Muscle of back (tissue), 11 donors: ENCODE results near the gene SNX30. TPM values are rescaled to one million over a fixed set of nuclear protein-coding genes. Genes with fewer than 3 reads are reported as not detected.

Experiments
- DNase-seq, 3 donors: peaks; one replicate each; pipeline versions ENCODE4 v3.0.0 to v3.0.0-alpha.2; 2013
- polyA plus RNA-seq, 10 donors: library from polyadenylated mRNA; unstranded; fragments of 120-200 nt; gene quantifications; one replicate each; pipeline ENCODE4 v1.2.1, GENCODE V29; 2013; ENCODE audit not compliant: insufficient read length in 10 of 10

SNX30 gene
- polyA plus RNA-seq, 10 donors = 8.0 to 11.4 (median 10.4) TPM

DNA sequence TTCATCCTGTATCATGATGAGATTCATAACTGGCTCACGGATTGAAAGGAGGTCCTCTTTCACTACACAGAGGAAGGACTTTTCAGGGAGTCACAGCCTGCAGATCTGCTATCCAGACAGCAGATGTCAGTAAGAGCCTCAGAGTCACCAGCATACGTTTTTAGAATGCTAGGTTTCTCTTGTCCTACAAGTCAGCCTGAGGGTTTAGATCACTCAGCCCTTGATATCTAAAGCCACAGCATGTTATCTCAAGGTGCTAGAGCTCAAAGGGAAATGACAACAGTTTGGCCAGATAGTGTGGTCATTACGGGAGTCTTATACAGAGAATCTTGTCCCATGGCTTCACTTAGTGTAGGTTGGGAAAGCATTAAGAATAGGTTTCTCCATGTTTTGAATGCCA is 171.0 kb downstream of the SNX30 start:
- peak in 2 of 3 donors; percentile 22 to 32 for DNase-seq

Other genes starting within 250 kb of the SNX30 start
- 10 to 100 TPM; 11.9 to 20.1 (median 15.6) TPM for gene INIP, start 32.6 kb upstream of the SNX30 start, polyA plus RNA-seq
- gene SLC46A2, start 140.1 kb downstream of the SNX30 start, polyA plus RNA-seq = under 1 TPM in 5 of 10 donors, not detected in 5; 0.07 to 0.24 (median 0.17) TPM